Osteocyte (in vitro differentiated cells): Measurements from ENCODE around the gene TP53BP2. TPM values are rescaled to one million over a fixed set of nuclear protein-coding genes. Genes with fewer than 3 reads are reported as not detected.

Source experiments
- DNase-seq: peaks from one replicate; pipeline ENCODE4 v3.0.0; 2021; ENCODE audit warnings: mixed read lengths; ENCODE audit not compliant: unreplicated experiment; ENCODE audit errors: extremely low spot score
- H3K27ac Mint-ChIP-seq: one replicate; pipeline ENCODE4 v1.8.0; 2021; ENCODE audit warnings: mild to moderate bottlenecking, mixed read lengths; ENCODE audit not compliant: unreplicated experiment
- H3K27me3 Mint-ChIP-seq: one replicate; pipeline ENCODE4 v1.8.0; 2021; ENCODE audit warnings: mixed read lengths; ENCODE audit not compliant: unreplicated experiment
- H3K36me3 Mint-ChIP-seq: one replicate; pipeline ENCODE4 v1.8.0; 2021; ENCODE audit warnings: mixed read lengths; ENCODE audit not compliant: unreplicated experiment
- H3K4me1 Mint-ChIP-seq: one replicate; pipeline ENCODE4 v1.8.0; 2021; ENCODE audit warnings: mixed read lengths; ENCODE audit not compliant: unreplicated experiment
- H3K4me3 Mint-ChIP-seq: one replicate; pipeline ENCODE4 v1.8.0; 2021; ENCODE audit warnings: mild to moderate bottlenecking, moderate library complexity, mixed read lengths; ENCODE audit not compliant: unreplicated experiment
- H3K9me3 Mint-ChIP-seq: one replicate; pipeline ENCODE4 v1.8.0; 2021; ENCODE audit warnings: mixed read lengths; ENCODE audit not compliant: unreplicated experiment
- CTCF ChIP-seq: fragments of 200-600 bp; sonication (generic); IDR thresholded peaks from 2 replicates; pipeline ENCODE4 v1.5.0; 2021; ENCODE audit warnings: antibody characterized with exemption, mild to moderate bottlenecking, moderate library complexity
- total RNA-seq: library from RNA; stranded (reverse); gene quantifications from 2 replicates; pipeline ENCODE4 v1.2.1, GENCODE V29; 2021

Gene TP53BP2
- total RNA-seq, 1 donor from 2014 or later, result 58.7 TPM

GRCh38 chr1:223829678-223830077 is 16.1 kb downstream of the TP53BP2 start:
- no peak for DNase-seq
- Mint-ChIP-seq H3K27ac (peak overlapping the region; percentile 53), H3K4me3 (no peak overlapping the region), H3K9me3 (no peaks in the 10 kb centered on the region), H3K4me1 (peaks cover 44% of the 10 kb centered on the region), H3K36me3 (peaks cover 5% of the 10 kb centered on the region), H3K27me3 (no peaks in the 10 kb centered on the region)
- no peak for TF ChIP-seq CTCF

- H3K27me3 Mint-ChIP-seq, result no peaks in the 10 kb centered on the region
- no peak overlapping the region for H3K27ac Mint-ChIP-seq
- no peak for TF ChIP-seq CTCF
- H3K9me3 Mint-ChIP-seq, result no peaks in the 10 kb centered on the region
- no peak for DNase-seq
- peaks cover 5% of the 10 kb centered on the region for H3K36me3 Mint-ChIP-seq
- H3K4me1 Mint-ChIP-seq, result peaks cover 51% of the 10 kb centered on the region
- H3K4me3 Mint-ChIP-seq, result no peak overlapping the region
Observed at GRCh38 chr1:223828162-223828848, 17.4 kb downstream of the TP53BP2 start.

DNA sequence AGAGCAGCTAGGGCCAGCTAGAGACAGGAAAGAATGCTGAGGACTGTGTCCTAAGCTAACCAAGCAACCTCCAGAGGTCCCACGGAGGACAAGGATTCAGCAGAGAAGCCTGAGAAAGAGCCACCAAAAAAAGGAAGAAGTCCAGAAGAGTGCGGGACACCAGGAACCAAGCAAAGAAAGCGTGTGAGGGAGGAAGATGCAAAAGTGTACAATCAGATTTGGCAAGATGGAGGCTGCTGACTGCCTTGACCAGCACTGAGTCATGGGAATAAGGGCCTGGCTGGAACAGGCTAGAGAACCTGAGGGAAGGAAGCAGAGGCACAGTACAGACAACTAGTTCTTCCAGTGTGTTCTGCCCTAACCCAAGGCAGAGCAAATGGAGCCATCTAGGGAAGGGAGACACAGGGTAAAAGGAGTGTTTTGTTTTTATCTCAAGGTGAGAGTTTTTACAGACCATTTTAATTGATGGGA is 18.5 kb downstream of the TP53BP2 start:
- Mint-ChIP-seq H3K4me3 (no peak overlapping the region), H3K4me1 (peaks cover 52% of the 10 kb centered on the region), H3K36me3 (peaks cover 5% of the 10 kb centered on the region), H3K27ac (peak overlapping the region; percentile 11), H3K27me3 (no peaks in the 10 kb centered on the region), H3K9me3 (no peaks in the 10 kb centered on the region)
- no peak for DNase-seq
- TF ChIP-seq CTCF, result no peak

GRCh38 chr1:223825767-223826748 is 19.7 kb downstream of the TP53BP2 start:
- DNase-seq, result no peak
- Mint-ChIP-seq H3K27ac (no peak overlapping the region), H3K4me1 (peaks cover 51% of the 10 kb centered on the region), H3K36me3 (peaks cover 6% of the 10 kb centered on the region), H3K9me3 (no peaks in the 10 kb centered on the region), H3K27me3 (no peaks in the 10 kb centered on the region), H3K4me3 (no peak overlapping the region)
- no peak for TF ChIP-seq CTCF

- Mint-ChIP-seq H3K27me3 (no peaks in the 10 kb centered on the region), H3K9me3 (no peaks in the 10 kb centered on the region), H3K36me3 (peaks cover 18% of the 10 kb centered on the region), H3K4me3 (no peak overlapping the region), H3K27ac (no peak overlapping the region), H3K4me1 (peaks cover 58% of the 10 kb centered on the region)
- TF ChIP-seq CTCF, result no peak
- no peak for DNase-seq
Observed at GRCh38 chr1:223824712-223825111, 21.0 kb downstream of the TP53BP2 start.
